CD1c-positive myeloid dendritic cell (primary cell): ENCODE results near the gene GKAP1.
"Not testable (repeated sequence)": the region's sequence is repeated elsewhere in the genome, so short reads cannot be mapped to it uniquely, and the experiment has no call there.

Experiments
- DNase-seq: peaks from one replicate; pipeline ENCODE4 v3.0.0-alpha.2; 2016; ENCODE audit errors: extremely low spot score

The GKAP1 gene

GRCh38 chr9:83728591-83729368, 88.8 kb downstream of the GKAP1 start:
- DNase-seq, result not testable (repeated sequence)

DNA sequence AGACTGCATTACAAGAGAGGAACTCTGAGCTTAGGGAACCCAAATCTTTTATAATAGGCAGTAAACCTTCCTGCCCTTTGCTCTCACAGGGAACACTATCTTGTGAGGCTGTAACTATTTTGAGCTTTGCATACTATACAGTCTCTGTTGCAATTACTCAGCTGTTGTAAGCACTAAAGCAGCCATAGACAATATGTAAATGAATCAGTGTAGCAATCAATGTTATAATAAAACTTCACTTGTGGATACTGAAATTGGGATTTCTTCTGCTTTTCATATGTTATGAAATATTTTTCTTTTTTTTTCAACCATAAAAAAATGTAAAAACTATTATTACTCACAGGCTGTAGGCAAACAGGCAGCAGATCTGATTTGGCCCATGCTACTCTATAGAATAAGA, 93.1 kb downstream of the GKAP1 start:
- DNase-seq, result no peak

DNA sequence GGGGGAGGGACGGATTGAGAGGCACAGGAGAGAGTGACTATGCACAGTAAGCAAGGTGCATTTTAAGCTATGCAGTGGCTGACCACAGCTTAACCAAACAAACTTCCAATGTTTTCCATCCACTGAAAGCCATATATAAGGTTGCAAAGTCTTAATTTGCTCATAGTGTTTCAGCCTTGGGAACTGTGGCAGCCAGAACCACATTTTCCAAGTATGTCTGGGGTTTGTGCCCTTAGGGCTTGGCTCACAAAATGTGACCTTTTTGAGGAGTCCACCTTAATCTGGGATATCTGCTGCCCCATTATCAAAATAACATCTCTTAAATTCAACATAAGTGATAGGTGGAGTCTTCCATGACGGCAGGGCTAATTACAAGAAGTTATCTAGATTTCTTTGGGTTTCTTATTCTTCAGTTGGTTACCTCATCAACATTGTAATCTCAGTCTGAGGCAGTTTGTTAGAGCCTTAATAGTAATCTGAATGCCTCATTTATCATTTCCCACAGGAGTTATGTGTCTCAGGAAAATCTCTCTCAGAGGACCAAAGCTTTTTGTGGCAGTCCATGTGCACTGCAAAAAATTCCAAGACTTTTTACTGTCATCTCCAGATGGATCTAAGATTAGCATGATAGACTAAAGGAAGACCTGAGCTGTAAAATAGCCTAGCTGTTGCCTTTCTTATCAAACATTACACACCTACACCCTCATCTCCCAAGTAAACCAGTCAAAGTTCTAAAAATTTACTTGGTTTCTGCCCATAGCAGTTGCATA, 94.7 kb downstream of the GKAP1 start:
- no peak for DNase-seq

GRCh38 chr9:83721509-83721908, 96.1 kb downstream of the GKAP1 start:
- DNase-seq, result no peak

DNA sequence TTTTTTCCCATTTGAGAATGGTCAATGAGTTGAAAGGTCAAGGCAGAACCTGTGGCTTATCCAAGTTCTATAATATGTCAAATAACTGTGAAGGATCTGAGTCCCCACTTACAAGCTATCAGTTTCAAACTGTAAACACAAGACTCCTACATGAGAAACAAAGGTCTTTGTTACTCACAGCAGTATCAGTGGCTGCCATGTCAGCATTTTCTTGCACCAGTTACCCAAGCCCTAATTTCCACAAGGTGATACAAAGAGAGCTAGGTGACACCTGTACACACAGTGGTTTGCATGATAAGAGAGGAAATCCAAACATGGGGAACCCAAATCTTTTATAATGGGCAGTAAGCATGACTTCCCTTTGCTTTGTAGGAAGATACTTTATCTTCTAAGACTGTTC, 101.8 kb downstream of the GKAP1 start:
- no peak for DNase-seq

DNA sequence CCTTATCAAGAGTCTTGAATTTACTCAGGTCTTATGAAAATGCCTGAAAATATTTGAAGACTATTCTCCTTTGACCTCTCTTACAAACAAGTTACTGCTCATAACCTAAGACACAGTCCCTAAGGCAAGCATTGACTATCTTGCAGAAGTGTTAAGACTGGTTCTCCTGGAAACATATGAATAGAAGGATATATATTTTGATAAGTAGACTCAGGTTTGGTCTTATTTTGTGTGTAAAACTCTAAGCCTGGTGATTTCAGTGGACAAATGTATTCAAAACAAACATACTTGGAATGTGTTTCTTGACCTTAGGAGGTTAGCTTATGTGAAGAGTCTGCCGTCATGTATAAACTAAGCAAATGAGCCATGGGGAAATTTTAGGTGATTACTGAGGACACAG, 102.3 kb downstream of the GKAP1 start:
- DNase-seq, result no peak

DNA sequence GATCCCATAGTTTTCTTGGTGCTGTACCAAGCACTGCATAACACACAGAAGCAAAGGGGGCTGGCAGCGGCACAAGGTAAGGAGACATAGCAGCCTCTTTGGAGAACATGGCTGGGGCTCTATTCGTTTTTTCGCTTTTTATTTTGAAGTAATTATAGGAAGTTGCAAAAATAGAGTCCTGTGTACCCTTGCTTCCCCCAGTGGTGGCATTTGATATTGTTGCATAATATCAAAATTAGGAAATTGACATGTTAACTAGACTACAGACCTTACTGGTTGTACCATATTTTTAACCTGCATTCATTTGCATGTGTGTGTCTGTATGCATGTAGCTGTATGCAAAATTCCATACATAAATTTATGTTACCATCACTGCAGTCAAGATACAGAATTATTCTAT, 103.2 kb downstream of the GKAP1 start:
- peak; percentile 49 for DNase-seq

GRCh38 chr9:83708515-83709158, 108.9 kb downstream of the GKAP1 start:
- peak; percentile 89 for DNase-seq

- DNase-seq, result peak; percentile 94
These were observed 109.6 kb downstream of the GKAP1 start, which contains the start of gene UBQLN1 for GRCh38 chr9:83707768-83708514. Gene UBQLN1 (minus strand): TSS chr9:83707958. CDS start chr9:83707679, 279 bp downstream.

DNA sequence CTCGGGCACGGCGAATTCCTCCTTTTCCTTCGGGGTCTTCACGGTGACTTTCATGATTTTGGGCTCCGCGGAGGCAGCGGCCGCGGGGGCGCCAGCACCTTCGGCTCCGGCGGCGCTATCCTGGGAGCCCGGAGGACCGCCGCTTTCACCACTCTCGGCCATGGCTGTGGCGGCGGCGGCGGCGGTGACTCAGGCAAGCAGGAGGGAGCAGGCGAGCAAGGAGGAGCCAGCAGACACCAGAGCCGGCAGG, 110.1 kb downstream of the GKAP1 start:
- DNase-seq, result no peak

DNA sequence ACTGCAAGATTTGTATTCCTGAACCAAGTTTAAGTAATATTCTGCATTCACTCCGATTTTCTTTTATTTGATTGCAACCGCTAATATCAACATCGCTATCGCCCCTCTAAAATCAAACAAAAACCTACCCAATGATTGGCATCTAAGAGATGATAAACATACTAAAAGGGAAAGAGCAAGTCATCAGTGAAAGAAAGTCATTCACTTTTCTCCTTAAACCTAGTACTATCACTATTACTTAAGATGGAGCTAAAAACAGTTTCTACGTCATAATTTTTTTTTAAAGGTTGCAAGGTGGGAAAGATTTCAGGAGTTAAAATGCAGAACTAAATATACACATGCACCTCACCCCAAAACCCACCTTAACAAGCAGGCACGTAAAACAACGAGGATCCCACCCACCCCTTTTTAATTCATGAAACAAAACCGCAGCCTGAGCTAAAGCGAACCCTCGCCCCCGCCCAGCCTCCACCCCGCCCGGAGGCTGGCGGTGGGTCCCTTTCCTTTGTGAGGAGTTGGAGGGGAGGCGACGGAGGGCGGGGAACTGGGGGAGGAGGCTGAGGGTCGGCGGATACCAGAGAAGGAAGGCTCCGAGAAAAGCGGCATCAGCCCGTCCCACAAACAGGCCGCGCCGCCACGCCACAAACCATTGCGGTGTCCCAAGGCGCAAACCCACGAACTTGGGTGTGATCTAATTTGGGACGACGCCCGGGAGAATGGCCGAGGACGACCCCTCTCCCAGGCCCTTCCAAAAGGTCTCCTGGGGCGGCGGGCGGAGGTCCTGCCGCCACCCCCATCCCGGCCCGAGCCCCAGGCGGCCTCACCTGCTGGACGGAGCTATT, 110.7 kb downstream of the GKAP1 start:
- peak; percentile 65 for DNase-seq

GRCh38 chr9:83705219-83705651, 112.3 kb downstream of the GKAP1 start:
- DNase-seq, result not testable (repeated sequence)

- no peak for DNase-seq
These were observed 115.8 kb downstream of the GKAP1 start for GRCh38 chr9:83701769-83702168.

- no peak for DNase-seq
These were observed 116.3 kb downstream of the GKAP1 start for GRCh38 chr9:83701286-83701685.

- DNase-seq, result no peak
These were observed 118.0 kb downstream of the GKAP1 start for GRCh38 chr9:83699615-83700014.

GRCh38 chr9:83698976-83699585, 118.5 kb downstream of the GKAP1 start:
- no peak for DNase-seq

GRCh38 chr9:83691492-83691891, 126.1 kb downstream of the GKAP1 start:
- DNase-seq, result no peak
